ENCODE measurements around the gene NEGR1. TPM values are rescaled to one million over a fixed set of nuclear protein-coding genes. Genes with fewer than 3 reads are reported as not detected.

The NEGR1 gene
- total and polyA plus RNA-seq, 9 of the 15 experiments (the other 6 are each of a cell fraction or from before 2014, with no cell fraction given) = not detected

DNA sequence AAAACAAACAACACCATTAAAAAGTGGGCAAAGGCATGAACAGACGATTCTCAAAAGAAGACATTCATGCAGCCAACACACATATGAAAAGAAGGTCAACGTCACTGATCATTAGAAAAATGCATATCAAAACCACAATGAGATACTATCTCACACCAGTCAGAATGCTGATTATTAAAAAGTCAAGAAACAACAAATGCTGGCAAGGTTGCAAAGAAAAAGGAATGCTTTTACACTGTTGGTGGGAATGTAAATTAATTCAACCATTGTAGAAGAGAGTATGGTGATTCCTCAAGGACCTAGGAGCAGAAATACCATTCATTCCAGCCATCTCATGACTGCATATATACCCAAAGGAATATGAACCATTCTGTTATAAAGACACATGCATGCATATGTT lies 419.6 kb downstream of the NEGR1 start (continued):
- TF ChIP-seq CCNT2 (IDR thresholded peaks at IDR 0.05; ENCODE audit: borderline replicate concordance, extremely low read depth, insufficient read length, low read depth, low read length) = no peak
- TF ChIP-seq, protein P1, sequence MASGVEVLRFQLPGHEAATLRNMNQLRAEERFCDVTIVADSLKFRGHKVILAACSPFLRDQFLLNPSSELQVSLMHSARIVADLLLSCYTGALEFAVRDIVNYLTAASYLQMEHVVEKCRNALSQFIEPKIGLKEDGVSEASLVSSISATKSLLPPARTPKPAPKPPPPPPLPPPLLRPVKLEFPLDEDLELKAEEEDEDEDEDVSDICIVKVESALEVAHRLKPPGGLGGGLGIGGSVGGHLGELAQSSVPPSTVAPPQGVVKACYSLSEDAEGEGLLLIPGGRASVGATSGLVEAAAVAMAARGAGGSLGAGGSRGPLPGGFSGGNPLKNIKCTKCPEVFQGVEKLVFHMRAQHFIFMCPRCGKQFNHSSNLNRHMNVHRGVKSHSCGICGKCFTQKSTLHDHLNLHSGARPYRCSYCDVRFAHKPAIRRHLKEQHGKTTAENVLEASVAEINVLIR (CRISPR knock-in tag; IDR thresholded peaks at IDR 0.05) = no peak
- TF ChIP-seq MIER1 (IDR thresholded peaks at IDR 0.05; ENCODE audit: low read depth) = no peak
- no peak for TF ChIP-seq FOXA3 (CRISPR knock-in tag; conservative IDR thresholded peaks at IDR 0.05 in 1 of 2, IDR thresholded peaks at IDR 0.05 in 1 of 2)
- no peak for TF ChIP-seq MCM3 (IDR thresholded peaks at IDR 0.05)
- TF ChIP-seq ZNF134 (CRISPR knock-in tag; conservative IDR thresholded peaks at IDR 0.05) = no peak
- TF ChIP-seq EZH2 (IDR thresholded peaks at IDR 0.05; ENCODE audit: borderline replicate concordance, low read depth, low read length) = no peak
- no peak for TF ChIP-seq HDGF (IDR thresholded peaks at IDR 0.05)

DNA sequence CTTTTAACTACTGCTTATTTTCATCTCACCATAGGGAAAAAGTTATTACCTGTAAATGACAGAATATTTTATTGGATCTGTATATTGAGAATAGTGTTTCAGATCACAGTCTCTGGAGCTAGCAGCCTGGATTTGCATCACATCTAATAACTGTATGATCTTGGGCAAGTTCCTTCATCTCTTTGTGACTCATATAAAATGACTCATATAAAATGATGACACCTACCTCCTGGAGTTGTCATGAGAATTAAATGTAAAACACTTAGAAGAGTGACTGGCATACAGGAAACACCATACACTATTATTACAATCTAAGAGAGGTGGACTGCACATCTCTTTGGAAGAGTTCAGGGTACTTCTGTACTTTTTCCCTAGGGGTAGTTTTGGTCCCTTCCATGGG lies 421.3 kb downstream of the NEGR1 start:
- no TSS peak for BruUV-seq (replicated peaks)
- no peak overlapping the region for H3K9ac ChIP-seq (ENCODE audit: insufficient read depth in 1 of 2, low read depth in 2 of 2, low read length in 2 of 2)
- no peaks in the 10 kb centered on the region for H3K36me3 ChIP-seq (ENCODE audit: control insufficient read depth, insufficient read depth, low read length)
- intact Hi-C loops (cut with micrococcal nuclease) (no loop called here), in situ Hi-C loops (cut with MboI) (no loop called here)
- H2AFZ ChIP-seq (ENCODE audit: low read depth, low read length) = no peak overlapping the region
- no peaks in the 10 kb centered on the region for H4K20me1 ChIP-seq (replicated peaks; ENCODE audit: control insufficient read depth, insufficient read depth, low read length)
- DNase-seq (ENCODE audit: extremely low read depth in 1 of 4, low spot score in 3 of 4) (no peak), ATAC-seq (no peak), FAIRE-seq (no peak)
- CTCF ChIA-PET (ENCODE audit: low intra/inter-chr PET ratio) = no interaction called here
- no peaks in the 10 kb centered on the region for H3K4me1 ChIP-seq (replicated peaks in 1 of 2; ENCODE audit: control insufficient read depth in 2 of 2, insufficient read depth in 2 of 2, low read length in 2 of 2)
- H3K79me2 ChIP-seq (ENCODE audit: control insufficient read depth, insufficient read depth, low read length) = no peaks in the 10 kb centered on the region
- H3K9me3 ChIP-seq (replicated peaks; ENCODE audit: control insufficient read depth, insufficient read depth, low read depth, low read length) = no peaks in the 10 kb centered on the region; the same call in 1 of the 2 replicates
- no peak overlapping the region for H3K4me2 ChIP-seq (ENCODE audit: insufficient read depth, low read length)
- H3K4me3 ChIP-seq = no peak overlapping the region
- POLR2A ChIA-PET = no interaction called here
- no peak overlapping the region for H3K27ac ChIP-seq (ENCODE audit: extremely low read depth, low read depth, low read length)
- no peaks in the 10 kb centered on the region for H3K27me3 ChIP-seq (ENCODE audit: control insufficient read depth in 2 of 2, insufficient read depth in 2 of 2, low read length in 2 of 2)
- H3K9me1 ChIP-seq (ENCODE audit: control insufficient read depth, insufficient read depth, low read length) = no peaks in the 10 kb centered on the region
- no peak for TF ChIP-seq HMGN3 (IDR thresholded peaks at IDR 0.05; ENCODE audit: borderline replicate concordance, extremely low read depth, insufficient read length, low read depth, low read length)
- no peak for TF ChIP-seq ZNF354B (CRISPR knock-in tag; IDR thresholded peaks at IDR 0.05)
- TF ChIP-seq ZNF764 (CRISPR knock-in tag; IDR thresholded peaks at IDR 0.05; ENCODE audit: low read depth) = no peak
- TF ChIP-seq MYBL2 (IDR thresholded peaks at IDR 0.05; ENCODE audit: low read depth) = no peak
- no peak for TF ChIP-seq MYBL2 (CRISPR knock-in tag; IDR thresholded peaks at IDR 0.05; ENCODE audit: borderline replicate concordance)
- TF ChIP-seq LEF1 (IDR thresholded peaks at IDR 0.05) = no peak
- no peak for TF ChIP-seq NCOA2 (IDR thresholded peaks at IDR 0.05; ENCODE audit: partially characterized antibody in 2 of 2)
- no peak for TF ChIP-seq BHLHE40 (IDR thresholded peaks at IDR 0.05; ENCODE audit: low read length)
- TF ChIP-seq HNRNPL (IDR thresholded peaks at IDR 0.05; ENCODE audit: low read depth, low read length) = no peak
- TF ChIP-seq, protein P2, sequence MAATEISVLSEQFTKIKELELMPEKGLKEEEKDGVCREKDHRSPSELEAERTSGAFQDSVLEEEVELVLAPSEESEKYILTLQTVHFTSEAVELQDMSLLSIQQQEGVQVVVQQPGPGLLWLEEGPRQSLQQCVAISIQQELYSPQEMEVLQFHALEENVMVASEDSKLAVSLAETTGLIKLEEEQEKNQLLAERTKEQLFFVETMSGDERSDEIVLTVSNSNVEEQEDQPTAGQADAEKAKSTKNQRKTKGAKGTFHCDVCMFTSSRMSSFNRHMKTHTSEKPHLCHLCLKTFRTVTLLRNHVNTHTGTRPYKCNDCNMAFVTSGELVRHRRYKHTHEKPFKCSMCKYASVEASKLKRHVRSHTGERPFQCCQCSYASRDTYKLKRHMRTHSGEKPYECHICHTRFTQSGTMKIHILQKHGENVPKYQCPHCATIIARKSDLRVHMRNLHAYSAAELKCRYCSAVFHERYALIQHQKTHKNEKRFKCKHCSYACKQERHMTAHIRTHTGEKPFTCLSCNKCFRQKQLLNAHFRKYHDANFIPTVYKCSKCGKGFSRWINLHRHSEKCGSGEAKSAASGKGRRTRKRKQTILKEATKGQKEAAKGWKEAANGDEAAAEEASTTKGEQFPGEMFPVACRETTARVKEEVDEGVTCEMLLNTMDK (IDR thresholded peaks at IDR 0.05; ENCODE audit: borderline replicate concordance, insufficient read depth, low read depth, low read length, poor library complexity, severe bottlenecking) = no peak
- TF ChIP-seq CHCHD3 (CRISPR knock-in tag; IDR thresholded peaks at IDR 0.05) = no peak
- no peak for TF ChIP-seq ZNF174 (CRISPR knock-in tag; IDR thresholded peaks at IDR 0.05)
- no peak for TF ChIP-seq CBFA2T3 (IDR thresholded peaks at IDR 0.05)
- no peak for TF ChIP-seq NFXL1 (CRISPR knock-in tag; IDR thresholded peaks at IDR 0.05)
- TF ChIP-seq DDX20 (tag; IDR thresholded peaks at IDR 0.05; ENCODE audit: low read depth) = no peak
